NCI-H2171 (cell line): ENCODE measurements around the gene LIM2.

Experiments
- DNase-seq: peaks from one replicate; lab custom pipeline; 2025; lab: John Stamatoyannopoulos, UW

The LIM2 gene

GRCh38 chr19:51396175-51396574 lies 8.4 kb upstream of the LIM2 start:
- no peak for DNase-seq

DNA sequence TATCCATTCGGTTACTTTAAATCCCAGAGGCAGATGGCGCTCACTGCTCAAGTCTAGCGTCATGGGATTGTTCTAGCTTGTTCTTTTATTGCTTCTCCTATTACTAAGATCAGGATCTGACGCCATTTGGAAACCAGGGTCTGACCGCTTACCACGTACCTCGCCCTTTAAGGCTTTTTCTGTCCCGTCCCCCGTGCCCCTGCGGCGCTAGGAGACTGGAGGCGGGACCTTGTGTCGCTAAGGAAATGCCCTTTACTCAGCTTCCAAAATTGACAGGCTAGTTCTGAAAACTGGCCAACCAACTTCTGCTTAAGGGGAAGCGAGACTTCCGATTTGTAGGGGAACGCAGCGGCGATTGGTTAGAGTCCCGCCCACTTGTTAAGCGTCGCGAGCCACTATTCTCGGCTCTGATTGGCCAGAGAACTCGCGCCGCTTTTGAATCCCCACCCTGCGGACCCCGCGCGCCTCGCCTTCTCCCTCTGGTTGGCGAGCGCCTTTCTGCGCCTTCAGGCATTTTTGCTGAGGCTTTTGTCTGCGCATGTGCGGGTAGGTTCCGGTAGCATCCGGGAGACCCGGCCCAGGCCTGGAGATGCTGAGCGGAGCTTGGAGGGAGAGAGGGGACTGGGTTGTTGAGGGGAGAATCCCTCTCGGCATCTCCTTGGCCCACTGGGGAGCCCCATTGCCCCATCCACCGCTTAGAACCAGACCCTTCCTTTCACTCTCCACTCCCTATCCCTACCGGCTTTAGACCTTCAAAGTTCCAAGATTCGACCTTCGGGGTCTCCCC lies 6.5 kb upstream of the LIM2 start:
- peak; percentile 80 for DNase-seq

- DNase-seq: no peak
These were observed 4.9 kb upstream of the LIM2 start for GRCh38 chr19:51392701-51393100.

DNA sequence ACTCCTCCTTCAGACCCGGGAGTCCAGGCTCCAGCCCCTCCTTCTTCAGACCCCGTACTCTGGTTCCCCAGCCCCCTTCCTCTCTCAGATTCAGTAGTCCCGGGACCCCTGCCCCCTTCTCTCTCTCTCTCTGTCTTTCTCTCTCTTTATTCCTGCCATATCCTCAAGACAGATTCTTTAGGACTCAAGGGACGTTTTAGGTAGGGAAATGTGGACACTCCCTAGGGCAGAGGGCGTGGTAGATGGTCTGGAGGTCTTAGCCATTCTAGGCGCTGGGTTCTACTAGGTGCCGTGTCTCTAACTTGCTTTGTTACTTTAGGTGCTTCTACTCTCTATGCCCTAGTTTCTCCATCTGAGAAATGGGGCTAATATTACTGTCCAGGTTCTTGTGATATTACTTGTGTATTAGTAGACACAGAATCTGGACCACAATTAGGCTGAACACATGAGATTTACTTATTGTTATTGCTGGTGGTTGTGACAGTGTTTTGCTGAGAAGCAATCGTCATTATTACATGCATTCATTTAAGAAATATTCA lies 3.4 kb upstream of the LIM2 start:
- no peak for DNase-seq

GRCh38 chr19:51389143-51389542 lies 1.4 kb upstream of the LIM2 start:
- DNase-seq: no peak

DNA sequence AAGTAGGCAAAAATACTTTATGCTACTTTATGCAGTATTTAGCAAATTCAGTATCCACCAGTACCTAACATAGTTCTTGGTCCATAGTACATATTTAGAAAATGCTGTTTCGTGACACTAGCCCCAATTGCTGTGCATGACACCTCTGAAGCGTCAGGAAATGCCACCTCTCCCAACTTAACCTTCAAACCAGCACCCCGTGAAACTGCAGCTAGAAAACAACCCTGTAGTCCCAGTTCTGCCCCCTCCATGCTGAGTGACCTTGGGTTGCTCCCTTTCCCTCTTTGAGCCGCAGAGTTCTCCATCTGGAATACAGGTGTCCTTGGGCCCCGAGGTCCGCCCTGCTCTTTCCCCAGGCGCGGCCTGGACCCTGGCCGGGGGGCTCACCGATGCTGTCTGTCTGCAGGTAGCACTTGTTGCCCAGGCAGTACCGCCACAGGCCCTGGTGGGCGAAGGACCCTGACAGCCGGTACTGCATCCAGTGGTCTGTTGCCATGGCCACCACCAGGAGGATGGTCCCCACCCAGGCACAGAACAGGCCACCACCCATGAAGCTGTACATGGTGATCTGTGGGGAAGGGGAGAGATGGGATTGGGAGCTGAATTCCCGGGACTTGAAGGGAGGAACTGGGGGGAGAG lies 773 bp downstream of the LIM2 start:
- no peak for DNase-seq

GRCh38 chr19:51382004-51382403 lies 5.8 kb downstream of the LIM2 start:
- no peak for DNase-seq

- DNase-seq: no peak
These were observed 7.4 kb downstream of the LIM2 start for GRCh38 chr19:51380379-51380778.

DNA sequence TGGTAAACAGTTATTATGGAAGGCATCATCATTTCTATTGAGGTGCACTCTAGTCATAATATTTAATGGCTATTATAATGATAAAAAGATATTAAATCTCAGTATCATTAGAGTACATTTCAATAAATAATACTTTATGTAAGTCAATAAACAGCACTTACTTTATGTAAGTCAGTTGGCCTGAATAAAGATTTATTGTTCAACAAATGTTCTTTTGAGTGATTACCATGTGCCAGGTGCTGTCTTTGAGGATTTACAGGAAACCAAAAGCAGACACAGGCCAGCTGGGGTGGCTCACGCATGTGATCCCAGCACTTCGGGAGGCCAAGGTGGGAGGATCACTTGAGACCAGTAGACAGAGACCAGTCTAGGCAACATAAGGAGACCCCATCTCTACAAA lies 10.4 kb downstream of the LIM2 start:
- DNase-seq: no peak

DNA sequence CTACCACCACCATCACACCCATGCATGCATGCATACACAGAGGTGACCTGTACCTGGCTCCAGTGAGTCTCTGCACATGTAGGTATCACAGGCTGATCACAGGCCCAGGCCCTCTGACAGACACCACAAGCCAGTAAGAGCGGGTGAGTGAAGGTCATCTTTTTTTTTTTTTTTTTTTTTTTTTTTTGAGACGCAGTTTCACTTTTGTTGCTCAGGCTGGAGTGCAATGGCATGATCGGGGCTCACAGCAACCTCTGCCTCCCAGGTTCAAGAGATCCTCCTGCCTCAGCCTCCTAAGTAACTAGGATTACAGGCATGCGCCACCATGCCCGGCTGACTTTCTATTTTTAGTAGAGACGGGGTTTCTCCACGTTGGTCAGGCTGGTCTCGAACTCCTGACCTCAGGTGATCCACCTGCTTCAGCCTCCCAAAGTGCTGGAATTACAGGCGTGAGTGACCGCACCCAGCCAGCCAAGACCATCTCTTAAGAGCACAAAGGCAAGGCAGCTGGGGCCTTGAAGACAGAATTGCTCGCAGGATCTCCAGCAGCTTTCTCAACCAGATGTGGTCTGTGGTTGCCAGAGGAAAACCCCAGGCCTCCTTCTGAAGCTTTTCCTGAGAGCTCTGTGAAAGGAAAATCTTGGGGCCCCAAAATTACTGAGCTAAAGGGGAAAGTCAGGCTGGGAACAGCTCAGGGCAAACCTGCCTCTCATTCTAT lies 12.1 kb downstream of the LIM2 start:
- DNase-seq: no peak

DNA sequence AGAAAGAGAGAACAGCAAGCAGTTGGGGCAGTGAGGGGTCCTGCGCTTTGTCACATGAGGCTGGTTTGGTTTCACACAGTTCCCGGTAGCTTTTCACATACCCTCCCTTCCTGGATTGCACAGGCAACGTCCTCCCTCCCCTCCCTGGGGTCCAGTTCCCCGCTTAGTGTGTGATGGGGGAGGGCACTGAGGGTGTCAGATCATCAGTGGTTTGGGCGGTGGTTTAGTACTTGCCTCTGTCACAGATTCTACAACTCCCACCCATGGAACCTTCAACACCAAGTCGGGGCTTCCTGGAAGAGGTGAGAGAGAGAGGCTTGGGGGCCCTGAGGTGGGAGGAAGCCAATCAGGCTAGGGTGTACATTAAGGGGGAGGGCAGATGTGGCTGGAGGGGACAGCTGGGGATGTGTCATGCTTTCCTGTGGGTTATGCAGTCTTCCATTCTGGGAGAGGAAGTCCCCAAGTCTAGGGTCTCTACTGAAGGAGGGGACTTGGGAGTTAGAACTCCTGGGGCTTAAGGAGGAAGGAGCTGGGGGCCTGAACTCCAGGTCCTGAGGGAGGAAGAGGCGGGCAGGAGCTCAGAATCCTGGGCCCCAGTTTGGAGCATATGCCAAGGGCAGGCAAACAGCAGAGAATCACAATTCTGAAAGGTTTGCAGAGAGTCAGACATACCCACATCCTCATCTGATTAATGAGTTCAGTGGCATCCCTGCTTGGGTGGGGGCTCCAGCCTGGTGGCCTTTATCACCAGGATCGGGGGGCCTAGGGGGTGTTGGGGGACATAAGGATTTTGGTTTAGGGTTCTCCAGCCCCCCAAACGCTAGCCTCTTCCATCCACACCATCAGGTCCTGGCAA lies 14.9 kb downstream of the LIM2 start, which contains the start of gene NKG7:
NKG7 (minus strand) TSS at position 6 of the 856 bp plus-strand sequence. CDS start 119 bp downstream, outside the sequence.
- no peak for DNase-seq

DNA sequence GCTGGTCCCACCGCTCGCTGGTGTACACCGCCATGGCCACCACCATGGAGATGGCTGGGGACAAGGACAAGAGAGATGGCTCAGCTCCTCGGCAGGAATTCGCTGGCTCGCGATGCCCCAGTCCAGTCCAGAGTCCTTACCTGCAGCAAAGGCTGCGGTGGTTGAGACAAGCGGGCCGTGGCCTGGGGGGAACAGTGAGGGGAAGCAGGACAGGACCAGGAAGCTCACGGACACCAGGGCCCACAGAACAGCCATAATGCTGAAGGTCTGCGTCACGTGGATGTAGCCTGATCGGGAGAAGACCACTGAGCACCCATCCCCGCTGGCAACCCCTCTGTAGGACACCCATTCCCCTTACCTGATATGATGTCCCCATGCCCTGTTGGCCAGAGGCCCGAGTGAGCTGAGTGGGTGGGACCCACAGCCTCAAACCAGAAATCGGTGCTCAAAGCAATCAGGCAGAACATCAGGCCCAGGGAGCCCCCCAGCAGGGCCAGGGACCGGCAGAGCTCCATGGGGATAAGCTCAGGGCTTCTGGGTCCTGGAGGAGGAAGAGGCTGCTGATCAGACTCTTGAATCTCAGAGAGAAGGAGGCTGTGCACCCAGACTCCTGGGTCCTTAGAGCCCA lies 15.6 kb downstream of the LIM2 start:
- DNase-seq: no peak

DNA sequence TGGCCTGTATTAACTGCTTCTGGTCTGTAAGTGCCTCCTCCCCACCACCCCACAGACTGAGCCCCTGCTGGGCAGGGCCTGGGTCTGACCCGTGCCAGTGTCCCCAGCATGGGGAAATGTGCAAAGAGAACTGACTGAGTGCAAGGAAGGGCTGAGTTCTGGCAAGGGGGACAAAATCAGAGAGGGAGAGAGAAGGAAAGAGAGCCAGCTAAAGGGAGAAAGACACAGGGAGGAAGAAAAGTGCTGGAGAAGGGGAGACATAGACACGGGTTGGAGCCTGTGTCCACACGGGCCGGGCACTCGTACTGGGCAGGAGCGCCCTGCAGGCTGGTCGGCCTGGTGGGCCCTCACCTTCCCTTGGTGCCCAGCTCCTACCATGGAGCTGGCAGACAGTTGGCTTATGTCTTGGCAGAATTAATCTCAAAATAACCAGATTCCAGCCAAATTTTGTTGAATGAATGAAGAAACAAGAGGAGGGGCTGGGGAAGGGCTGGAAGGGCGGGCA lies 16.5 kb downstream of the LIM2 start:
- DNase-seq: no peak

- DNase-seq: no peak
These were observed 17.5 kb downstream of the LIM2 start for GRCh38 chr19:51370230-51370629.

- no peak for DNase-seq
These were observed 19.1 kb downstream of the LIM2 start, which contains the start of gene CLDND2 for GRCh38 chr19:51368366-51369282. TSS of gene CLDND2 (minus strand) at chr19:51369003. CDS start at chr19:51368577, 426 bp downstream.

DNA sequence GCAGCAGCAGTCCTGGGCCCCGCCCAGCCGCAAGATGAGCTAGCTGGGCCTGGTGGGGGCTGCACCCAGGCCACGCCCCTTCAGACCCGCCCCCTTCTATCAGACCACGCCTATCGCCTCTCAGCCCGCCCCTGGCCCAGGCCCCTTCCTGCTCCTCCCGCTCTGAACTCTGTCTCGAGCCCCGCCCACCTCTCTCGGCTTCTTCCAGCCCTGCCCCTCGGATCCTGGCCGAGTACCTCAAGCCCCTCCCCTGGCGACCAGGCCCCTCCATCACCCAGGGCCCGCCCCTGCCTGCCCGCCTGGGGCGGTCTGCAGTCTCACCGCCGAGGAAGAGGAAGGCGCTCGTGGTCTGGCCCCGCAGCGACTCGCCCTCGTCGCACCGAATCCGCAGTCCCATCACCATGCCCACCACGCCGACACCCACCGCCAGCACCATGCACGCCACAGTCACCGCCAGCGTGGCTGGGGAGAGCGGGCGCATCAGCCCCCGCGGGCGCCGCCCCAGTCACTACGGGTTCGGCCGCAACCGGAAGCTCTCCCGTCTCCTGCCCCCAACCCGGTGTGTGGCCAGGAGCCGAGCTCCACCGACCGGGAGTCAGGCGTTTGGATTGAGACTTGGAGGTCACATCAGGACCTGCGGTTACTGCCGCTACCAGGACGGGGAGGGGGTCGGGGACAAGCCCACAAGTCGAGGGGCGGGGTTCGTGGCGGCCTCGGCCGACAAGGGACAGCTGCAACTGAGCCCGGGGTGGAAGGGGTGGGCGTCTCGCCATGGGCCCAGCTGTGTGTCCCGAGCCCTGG lies 20.0 kb downstream of the LIM2 start:
- peak; percentile 95 for DNase-seq

DNA sequence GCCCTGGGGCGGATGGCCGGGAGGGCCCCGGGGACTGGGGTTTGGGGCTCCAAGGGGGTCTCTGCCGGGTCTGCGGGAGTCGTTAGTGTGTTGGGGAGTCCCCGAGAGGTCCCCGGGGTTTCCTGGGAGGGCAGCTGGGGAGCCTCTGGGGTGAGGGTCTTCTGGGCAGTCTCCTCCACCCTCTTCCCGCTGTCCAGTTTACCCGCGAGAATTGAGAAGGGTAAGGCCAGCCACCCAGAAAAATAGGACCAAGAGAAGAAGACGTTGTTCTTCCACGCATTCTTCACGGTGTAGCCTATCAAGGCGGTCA lies 20.6 kb downstream of the LIM2 start:
- no peak for DNase-seq

- peak; percentile 96 for DNase-seq
These were observed 21.2 kb downstream of the LIM2 start for GRCh38 chr19:51366389-51367254.
